GM18867 (cell line): ENCODE measurements around the gene RIMOC1.
"Not testable (repeated sequence)": the region's sequence is repeated elsewhere in the genome, so short reads cannot be mapped to it uniquely, and the experiment has no call there.

Experiments used
- ATAC-seq: cut with Tn5 transposase; IDR thresholded peaks from one replicate; pipeline ENCODE4 v1.9.1; 2021; ENCODE audit warnings: mild to moderate bottlenecking, moderate library complexity; ENCODE audit not compliant: unreplicated experiment

The RIMOC1 gene

GRCh38 chr5:41891066-41891707 lies 13.0 kb upstream of the RIMOC1 start:
- peak; percentile 50 for ATAC-seq

DNA sequence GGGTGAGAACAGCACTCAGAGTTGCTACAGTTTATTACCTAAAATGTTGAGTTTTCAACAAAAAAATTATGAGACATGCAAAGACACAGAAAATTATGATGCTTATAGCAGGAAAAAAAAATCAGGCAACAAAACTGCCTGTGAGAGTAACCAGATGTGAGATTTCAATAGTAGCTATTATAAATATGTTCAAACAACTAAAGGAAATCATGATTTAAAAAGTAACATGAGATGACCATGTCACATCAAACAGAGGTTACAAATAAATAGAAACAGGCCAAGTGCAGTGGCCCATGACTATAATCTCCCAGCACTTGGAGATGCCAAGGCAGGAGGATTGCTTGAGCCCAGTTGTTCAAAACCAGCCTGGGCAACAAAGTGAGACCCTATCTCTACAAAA lies 12.1 kb upstream of the RIMOC1 start:
- ATAC-seq, result no peak

DNA sequence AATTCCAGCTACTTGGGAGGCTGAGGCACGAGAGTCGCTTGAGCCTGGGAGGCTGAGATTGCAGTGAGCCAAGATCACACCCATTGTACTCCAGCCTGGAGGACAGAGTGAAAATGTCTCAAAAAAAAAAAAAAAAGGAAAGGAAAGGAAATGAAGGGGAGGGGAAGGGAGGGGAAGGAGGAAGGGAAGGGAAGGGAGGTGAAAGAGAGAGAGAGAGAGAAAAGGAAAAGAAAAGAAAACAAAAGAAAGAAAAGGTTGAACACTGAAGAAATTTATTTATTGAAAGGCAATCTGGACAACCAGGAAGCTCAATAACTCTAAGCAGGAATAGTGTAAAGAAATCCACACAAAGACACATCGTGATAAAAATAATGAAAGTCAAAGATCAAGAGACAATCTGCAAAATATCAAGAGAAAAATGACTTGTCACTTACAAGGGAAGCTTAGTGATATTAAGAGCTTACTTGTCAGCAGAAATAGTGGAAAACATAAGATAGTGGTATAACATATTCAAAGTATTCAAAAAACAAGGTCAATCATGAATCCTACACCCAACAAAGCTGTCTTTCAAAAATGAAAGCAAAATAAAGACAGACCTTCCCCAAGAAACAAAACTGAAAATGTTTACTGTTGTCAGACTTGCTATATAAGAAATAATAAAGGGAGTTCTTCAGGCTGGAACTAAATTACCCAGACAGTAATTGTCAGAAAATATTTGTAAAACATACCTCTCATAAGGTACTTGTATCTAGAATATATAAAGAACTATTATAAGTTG lies 10.9 kb upstream of the RIMOC1 start:
- peak; percentile 81 for ATAC-seq

GRCh38 chr5:41896230-41896629 lies 7.9 kb upstream of the RIMOC1 start:
- ATAC-seq, result no peak

GRCh38 chr5:41903382-41903891 lies 707 bp upstream of the RIMOC1 start:
- no peak for ATAC-seq

GRCh38 chr5:41906151-41906550 lies 2.0 kb downstream of the RIMOC1 start:
- ATAC-seq, result no peak

DNA sequence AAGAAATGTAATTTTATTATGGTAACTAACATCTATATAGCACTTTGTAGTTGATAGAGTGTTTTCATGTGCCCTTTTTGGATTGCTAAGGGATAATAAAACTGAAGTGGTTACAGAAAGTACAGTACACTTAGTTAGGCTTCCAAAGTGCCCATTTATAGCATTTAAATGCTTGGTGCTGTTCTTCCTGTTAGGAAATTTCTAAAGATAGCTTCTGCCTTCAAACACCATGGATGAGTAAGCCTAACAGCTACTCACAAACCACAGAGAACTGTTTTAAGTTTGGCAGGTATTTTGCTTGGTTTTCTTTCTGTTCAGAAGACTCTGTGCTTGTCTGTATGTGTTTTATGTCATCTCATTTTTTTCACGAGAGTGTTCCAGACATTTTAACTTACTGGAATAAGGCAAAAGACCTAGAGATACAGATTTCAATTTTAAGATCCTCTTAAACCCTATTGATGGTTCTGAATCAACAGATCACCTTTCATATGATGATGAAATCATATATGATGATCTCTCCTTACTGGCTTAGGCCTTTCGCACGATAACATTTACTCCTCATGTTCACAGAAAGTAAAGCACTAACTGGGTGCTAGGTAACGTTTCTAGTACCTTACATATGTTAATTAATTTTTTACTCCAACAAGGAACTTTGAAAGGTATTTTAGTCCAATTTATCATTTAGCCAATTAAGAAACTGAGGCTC lies 4.4 kb downstream of the RIMOC1 start:
- no peak for ATAC-seq

DNA sequence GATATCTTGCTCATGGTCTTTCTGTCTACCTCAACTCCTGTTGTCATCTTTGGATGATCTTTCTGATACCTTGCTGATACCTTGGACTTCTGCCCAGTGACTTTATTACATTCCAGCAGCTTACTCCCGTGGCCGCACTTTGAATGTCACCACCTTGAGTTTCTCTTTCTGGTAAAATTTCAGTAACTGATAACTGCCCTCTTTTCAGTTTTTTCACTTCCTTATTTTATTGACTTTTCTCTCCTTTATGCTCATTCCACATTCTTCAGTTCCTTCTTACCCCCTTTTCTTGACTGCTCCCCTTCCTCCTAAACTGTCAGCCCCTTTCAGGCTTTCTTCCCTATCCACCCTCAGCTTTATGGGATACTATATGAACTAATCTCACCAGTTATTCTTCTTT lies 14.0 kb downstream of the RIMOC1 start:
- ATAC-seq, result peak; percentile 71

GRCh38 chr5:41921166-41921565 lies 17.0 kb downstream of the RIMOC1 start:
- no peak for ATAC-seq

DNA sequence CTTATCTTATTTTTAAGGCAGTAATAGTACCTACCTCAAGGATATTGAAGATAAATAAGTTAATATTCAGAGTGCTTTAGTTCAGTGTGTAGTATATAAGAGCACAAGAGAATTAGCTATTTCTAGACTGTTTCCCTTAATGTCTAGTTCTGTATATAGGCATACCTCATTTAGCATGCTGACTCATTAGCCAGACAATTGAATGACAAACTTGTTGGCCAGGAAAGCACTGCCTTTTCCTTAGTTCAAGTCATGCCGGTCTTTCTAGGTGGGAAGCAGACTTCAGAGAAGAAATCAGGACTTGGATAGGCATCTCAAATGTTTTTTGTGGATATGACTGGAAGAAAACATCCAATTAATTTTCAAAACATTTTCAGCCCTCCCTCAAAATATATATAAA lies 17.7 kb downstream of the RIMOC1 start:
- no peak for ATAC-seq

GRCh38 chr5:41924526-41924871 lies 20.4 kb downstream of the RIMOC1 start:
- ATAC-seq, result no peak

- peak; percentile 97 for ATAC-seq
Measured at GRCh38 chr5:41924872-41925554, 20.9 kb downstream of the RIMOC1 start, which contains the start of gene FBXO4. FBXO4 (plus strand) TSS chr5:41925281; CDS start chr5:41925310, 29 bp downstream.

- peak; percentile 30 for ATAC-seq
Measured at GRCh38 chr5:41925555-41925951, 21.4 kb downstream of the RIMOC1 start.

DNA sequence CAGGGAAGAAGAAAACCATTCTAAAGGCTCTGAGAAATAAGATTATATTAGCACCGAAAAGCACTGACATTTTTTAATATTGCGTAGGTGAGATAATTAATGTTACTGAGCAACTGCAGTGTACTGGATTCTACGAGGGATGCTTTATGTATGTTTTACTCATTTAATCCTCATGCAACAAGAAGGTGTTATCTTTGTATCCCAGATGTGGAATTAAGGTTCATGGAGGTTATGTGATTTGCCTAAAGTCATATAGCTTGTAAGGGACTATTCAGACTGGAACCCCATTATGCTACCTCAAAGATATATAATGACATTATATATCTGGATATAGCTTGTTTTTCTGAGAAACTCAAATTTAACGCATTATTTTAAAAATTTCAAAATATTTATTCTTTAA lies 23.5 kb downstream of the RIMOC1 start:
- no peak for ATAC-seq

- ATAC-seq, result no peak
Measured at GRCh38 chr5:41929035-41929434, 24.9 kb downstream of the RIMOC1 start.

DNA sequence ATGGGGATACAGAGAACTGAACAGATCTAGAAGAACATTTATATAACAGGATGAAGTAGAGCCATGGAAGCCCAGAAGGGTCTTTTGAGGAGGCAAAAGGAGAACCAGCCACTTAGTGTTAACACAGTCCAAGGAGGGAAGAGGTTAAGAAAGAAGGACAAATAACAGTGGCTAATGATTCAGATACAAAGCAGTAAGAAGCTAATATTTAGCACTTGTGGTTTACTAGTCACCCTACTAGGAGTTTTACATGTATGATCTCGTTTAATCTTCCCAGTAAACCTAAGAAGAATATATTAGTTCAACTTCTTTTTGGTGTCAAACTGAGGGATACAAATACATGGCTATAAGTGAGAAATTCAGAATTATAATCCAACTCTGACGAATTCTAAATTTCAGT lies 28.6 kb downstream of the RIMOC1 start:
- ATAC-seq, result no peak

- no peak for ATAC-seq
Measured at GRCh38 chr5:41935544-41935943, 31.4 kb downstream of the RIMOC1 start.

DNA sequence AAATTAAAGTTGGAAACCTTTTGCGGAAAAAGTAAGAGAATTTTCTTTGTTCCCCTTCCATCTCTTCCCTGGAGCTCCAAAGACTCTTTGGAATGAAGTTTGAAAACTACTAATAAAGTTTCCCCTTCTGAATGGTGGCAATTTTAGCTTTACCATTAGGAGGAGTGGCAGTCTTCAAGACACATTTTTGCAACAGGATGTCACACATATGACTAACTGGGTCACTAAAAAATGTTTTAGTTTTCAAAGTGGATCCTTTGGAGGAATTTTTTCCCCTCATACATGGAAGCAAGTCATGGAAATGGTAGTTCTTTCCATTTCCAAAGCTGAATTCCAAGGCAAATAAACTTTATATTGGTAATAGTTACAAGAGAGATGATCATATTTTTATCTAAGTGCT lies 36.5 kb downstream of the RIMOC1 start:
- no peak for ATAC-seq

- not testable (repeated sequence) for ATAC-seq
Measured at GRCh38 chr5:41945332-41945955, 41.3 kb downstream of the RIMOC1 start.

DNA sequence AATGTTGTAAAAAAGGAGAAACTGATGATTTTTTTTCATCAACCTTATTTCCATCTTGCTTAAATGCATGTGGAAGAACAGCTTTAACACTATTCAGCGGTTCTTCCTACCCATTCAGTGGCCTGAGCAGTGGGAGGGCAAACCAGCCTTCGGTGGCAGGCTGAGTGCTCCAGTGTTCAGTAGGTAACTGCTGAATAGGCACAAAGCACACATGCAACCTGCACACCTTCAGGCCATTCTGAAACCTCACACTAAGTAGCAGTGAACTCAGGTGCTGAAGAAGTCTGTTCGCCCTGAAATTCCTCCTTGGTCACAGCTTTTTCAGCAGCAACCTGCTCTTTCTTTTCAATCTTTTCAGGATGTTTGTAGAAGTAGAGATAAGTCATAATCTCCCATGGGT lies 47.1 kb downstream of the RIMOC1 start:
- no peak for ATAC-seq
